Hematopoietic multipotent progenitor cell (in vitro differentiated cells): ENCODE results near the gene ZFP36. TPM values are rescaled to one million over a fixed set of nuclear protein-coding genes. Genes with fewer than 3 reads are reported as not detected.
A peak's percentile ranks its signal among the peaks of the same experiment; 100 is the strongest.

Experiments
- DNase-seq, 3 donors: peaks; one replicate each; pipeline ENCODE4 v3.0.0-alpha.2; 2011 to 2015; ENCODE audit warnings: low read depth in 2 of 3, low spot score in 2 of 3
- total RNA-seq: library from RNA; depleted of rRNA; stranded (reverse); fragments of >200 nt; gene quantifications from one replicate; pipeline ENCODE4 v1.2.3, GENCODE V29; 2012

The ZFP36 gene
- total RNA-seq, 1 donor, result 98.3 TPM

- no peak for DNase-seq
These were observed 23.4 kb upstream of the ZFP36 start for GRCh38 chr19:39382991-39383828.

- no peak for DNase-seq
These were observed 21.6 kb upstream of the ZFP36 start for GRCh38 chr19:39384839-39385568.

DNA sequence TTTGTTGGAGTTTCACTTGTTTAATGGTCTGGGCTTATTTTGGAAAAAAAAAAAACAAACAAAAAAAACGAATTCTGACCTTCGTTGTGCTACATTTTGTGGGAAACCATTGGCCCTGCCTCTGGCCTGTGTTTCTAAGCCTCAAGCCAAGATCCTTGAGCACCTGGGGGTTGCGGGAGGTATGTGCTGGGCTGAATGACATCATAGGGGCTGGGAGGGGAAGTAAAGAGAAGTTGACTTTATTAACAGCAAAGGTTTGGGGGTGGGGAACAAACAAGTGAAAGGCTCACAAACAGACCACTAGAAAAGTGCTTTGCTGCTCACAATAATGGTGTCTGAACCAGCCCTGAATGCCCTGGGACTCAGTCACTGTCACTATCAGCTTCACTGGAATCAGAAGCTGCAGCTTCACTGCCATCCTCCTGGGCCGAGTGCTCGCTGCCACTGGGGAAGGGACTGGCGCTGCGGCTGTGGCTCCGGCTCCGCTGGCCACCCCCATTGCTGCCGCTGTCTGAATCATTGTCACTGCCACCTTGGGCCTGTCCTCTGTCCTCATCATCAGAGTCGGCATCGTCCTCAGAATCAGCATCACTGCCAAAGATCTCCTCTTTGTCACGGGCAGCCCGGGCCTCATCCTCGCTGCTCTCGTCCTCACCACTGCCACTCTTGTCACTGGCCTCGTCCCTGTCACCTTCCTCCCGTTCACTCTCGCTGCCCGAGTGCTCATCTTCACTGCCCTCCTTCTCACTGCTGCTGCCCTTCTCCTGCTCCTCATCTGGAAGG, 20.8 kb upstream of the ZFP36 start:
- no peak for DNase-seq

DNA sequence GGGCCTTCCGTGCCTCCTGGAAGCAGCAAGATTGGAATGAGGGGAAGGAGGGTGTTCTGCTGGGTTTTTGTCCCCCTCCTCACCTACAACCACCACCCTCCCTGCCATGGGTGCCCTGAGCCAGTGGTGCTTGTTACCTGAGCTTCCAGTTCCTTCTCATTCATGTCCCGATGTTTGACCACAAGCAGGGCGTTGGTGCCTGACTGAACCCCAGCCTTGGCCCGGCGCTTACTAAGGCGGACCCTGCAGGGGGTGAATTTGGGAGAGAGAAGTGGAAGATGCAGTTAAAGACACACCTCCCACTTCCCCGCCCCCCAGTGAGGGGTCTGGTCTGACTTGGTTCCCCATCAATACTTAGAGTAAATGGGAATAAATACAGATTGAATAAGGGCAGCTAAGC, 20.1 kb upstream of the ZFP36 start:
- DNase-seq, result no peak

GRCh38 chr19:39388657-39389056, 18.0 kb upstream of the ZFP36 start:
- DNase-seq, result no peak

DNA sequence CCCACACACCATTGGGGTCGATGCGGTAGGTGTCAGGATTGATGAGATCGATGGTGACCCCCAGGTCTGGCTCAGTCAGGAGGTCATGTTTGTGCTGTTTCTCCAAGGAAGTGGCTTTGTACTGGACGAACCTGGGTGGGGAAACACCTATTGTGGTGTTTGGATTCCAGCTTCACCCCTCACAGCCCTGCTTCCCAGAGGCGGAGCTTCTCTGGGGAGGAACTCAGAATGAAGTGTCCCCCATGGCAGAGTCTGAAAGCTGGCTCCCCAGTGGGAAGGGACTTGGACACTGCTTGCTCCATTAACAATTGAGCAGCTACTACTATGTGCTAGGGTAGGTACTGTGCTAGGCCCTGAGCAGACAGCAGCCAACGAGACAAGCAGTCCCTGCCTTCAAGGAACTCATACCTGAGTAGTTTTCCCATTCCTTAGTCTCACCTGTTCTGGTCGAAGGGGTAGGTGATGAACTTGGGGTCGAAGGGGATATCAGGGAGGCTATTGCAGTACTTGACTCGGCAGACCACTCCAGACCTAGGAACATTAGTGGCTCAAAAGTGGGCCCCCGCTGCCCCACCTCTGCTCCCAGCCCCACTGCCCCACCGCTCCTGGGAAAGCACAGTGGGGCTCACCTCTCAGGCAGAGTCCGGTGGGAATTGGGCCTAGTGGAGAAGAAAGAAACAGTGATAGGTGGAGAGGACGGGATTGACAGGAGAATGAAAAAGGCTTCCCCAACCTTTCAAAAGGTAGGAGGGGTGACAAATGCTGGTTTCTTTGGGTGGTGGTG, 16.8 kb upstream of the ZFP36 start:
- DNase-seq, result no peak

DNA sequence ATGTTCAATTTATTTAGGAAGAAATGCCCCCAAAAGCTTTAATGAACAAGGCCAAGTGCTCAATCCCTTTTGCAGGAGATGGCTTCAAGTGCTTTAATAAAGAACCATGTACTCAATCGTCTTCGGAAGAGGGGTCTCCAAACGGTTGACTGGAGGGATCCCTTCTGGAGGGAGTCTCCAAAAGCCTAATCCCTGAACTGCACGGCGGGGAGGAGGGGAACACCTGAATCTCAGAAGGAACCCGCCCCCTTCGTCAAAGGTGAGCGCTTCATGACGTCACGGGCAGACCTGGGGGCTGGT, 16.2 kb upstream of the ZFP36 start:
- DNase-seq, result no peak

GRCh38 chr19:39390751-39391437, 15.8 kb upstream of the ZFP36 start, which contains the start of the genes MED29 and PAF1:
Gene MED29 (plus strand): TSS chr19:39391378. CDS start chr19:39391423, 45 bp downstream.
Gene PAF1 (minus strand): TSS chr19:39391106. CDS start chr19:39390864, 242 bp downstream.
- DNase-seq, result peak; percentile 92 to 100 (median 100)

DNA sequence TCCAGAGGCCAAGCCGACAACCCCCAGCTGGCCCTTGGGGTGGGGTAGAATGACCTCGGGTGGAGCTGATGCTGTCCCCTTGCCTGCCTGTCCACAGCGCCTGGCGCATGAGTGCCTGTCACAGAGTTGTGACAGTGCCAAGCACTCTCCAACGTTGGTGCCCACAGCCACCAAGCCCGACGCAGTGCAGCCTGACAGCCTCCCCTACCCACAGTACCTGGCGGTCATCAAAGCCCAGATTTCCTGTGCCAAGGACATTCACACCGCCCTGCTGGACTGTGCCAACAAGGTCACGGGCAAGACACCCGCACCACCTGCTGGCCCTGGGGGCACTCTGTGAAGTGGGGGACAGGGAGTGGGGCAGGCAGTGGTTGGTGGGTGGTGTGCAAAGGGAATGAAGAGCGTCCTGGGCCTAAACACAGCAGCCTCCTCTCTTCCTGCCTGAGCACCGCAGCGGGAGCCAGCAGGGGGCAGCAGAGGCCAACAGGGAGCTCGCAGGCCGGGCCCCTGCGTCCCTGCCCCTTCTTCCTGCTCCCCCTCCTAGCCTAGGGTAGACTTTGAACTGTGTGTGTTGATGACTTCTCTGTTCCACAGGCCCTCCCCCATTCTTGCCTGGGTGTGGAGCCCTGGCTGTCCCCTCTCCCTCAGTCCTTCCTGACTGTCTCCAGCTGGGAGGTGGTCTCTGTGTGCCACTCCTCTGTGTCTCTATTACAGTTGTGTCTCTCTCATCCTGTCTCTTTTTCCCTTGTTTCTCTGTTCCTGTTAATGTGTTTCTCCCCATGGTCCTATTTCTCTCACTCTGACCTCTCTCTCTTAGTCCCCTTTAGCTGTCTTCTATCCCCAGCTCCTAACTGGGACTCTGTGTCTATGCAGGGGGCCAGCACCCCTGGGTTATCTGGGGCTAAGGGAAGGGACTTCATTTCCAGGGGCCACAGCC, 9.0 kb upstream of the ZFP36 start:
- peak; percentile 85 to 93 (median 88) for DNase-seq

DNA sequence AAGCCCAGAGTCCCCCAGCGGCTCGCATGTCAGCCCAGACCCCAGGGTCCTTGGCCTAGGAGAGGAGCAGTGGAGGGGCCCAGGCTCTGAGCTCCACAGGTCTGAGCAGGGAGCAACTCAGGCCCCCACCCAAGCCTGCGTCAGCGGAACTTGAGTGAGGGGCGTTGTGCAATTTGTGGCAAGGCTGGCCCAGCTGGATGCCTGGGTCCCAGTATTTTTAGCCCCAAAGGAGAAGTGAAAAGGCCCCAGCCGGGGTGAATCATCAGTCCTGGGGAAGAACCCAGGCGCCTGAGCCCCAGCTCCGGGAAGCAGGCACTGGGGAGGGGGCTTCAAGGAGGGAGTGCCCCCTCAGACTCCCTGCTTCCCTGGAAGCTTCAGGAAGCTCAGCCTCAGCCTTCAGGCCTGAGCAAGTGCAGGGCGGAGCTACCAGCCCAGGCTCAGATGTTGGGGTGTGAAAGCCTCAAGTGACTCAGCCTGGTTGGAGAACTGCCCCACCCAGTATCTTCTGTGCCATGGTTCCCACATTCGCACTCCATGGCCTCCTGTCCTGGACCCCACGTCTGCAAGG, 8.3 kb upstream of the ZFP36 start:
- DNase-seq, result peak in 1 of 3 donors; percentile 28

- DNase-seq, result no peak
These were observed 7.0 kb upstream of the ZFP36 start for GRCh38 chr19:39399668-39400050.

DNA sequence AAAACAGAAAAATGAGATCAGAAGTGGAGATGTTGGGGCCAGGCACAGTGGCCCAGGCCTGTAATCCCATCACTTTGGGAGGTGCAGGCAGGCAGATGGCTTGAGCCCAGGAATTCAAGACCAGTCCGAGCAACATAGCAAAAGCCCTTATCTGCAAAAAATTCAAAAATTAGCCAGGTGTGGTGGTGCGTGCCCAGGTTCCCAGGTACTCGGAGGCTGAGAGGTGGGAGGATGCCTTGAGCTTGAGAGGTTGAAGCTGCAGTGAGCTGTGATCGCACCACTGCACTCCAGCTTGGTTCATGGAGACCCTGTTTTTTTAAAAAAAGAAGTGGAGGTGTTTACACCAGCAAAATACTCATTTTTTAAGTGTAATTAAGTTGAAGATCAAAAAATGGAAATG, 6.6 kb upstream of the ZFP36 start:
- DNase-seq, result no peak

DNA sequence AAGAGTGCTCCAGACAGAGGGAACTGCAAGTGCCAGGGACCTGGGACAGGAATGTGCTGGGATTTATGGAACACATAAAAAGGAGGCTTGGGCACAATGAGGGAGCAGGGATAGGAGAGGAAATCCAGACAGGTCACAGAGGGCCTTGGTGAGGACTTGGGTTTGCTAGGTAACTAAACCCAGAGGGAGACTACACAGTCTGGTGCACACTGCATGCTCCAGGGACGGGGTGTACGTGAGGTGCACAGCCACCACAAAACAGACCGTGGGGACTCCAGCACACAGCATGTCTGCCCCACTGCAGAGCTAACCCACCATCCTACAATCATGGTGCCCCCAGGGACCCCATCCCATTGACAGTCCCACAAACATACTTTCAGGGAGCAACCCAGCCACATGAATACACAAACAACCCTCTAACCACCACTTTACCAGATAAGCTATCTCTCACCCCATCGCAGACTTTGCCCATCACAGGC, 5.5 kb upstream of the ZFP36 start:
- no peak for DNase-seq

- DNase-seq, result peak in 2 of 3 donors; percentile 31 to 79
These were observed 4.9 kb upstream of the ZFP36 start for GRCh38 chr19:39401549-39402345.

DNA sequence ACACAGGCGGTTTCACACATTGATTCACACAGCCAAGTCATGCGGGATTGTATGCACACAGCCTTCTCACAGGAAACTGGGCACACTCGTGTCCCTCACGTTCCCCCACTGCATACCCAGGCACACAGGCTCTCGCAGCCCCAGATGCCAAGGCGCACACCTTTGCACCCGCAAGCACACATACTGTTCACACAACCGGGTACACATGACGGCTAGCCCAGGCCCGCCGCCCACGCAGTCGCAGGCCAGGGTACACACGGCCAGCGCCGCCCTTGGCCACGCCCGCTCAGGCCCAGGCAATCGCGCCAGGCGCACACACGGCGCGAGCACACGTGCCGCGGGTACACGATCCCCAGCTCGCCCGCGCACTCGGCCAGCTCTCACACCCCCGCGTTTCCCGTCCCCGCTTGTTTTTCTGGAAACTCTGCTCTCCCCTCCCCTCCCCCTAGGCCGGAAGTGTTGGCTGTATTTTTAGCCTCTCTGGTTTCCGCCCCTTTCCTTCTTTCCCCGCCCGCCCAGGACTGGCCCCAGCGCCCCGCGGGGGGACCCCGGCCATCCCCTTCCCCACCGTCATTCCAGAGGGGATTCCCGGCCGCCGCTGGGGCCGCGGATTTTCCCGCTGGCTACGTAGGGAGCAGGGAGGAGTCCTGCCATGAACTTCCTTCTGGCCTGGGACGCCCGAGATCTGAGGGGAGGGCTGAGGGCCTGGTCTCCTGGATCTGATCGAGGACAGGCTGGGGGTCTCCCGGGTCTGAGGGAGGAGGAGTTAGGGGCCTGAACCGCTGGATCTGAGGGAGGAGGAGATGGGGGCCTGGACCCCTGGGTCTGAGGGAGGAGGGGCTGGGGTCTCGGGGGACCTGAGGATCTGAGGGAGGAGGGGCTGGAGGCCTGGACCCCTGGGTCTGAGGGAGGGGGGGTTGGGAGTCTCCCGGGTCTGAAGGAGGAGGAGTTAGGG, 4.0 kb upstream of the ZFP36 start:
- peak; percentile 54 to 95 (median 91) for DNase-seq
